Loucy (cell line): ENCODE measurements around the gene MED7.

Experiments used
- H2AFZ ChIP-seq: fragments of 200-600 bp; sonication (generic); 2 replicates; pipeline ENCODE4 v1.6.0; 2016; ENCODE audit warnings: antibody characterized with exemption, mild to moderate bottlenecking, low read length, moderate library complexity
- H3F3A ChIP-seq: fragments of 200-600 bp; 2 replicates; pipeline ENCODE4 v1.6.0; 2016; ENCODE audit warnings: antibody characterized with exemption, low read depth, mild to moderate bottlenecking
- H3K27me3 ChIP-seq: fragments of 200-600 bp; sonication (generic); 2 replicates; pipeline ENCODE4 v1.6.1; 2014; ENCODE audit warnings: low read length, mild to moderate bottlenecking; ENCODE audit not compliant: insufficient read depth, poor library complexity, severe bottlenecking
- H3K36me3 ChIP-seq: fragments of 200-600 bp; sonication (generic); 2 replicates; pipeline ENCODE4 v1.6.1; 2016; ENCODE audit warnings: low read length; ENCODE audit not compliant: insufficient read depth
- H3K4me1 ChIP-seq: fragments of 200-600 bp; sonication (generic); 2 replicates; pipeline ENCODE4 v1.5.1; 2014; ENCODE audit warnings: low read length, mild to moderate bottlenecking; ENCODE audit not compliant: insufficient read depth, poor library complexity, severe bottlenecking
- H3K4me2 ChIP-seq: fragments of 200-600 bp; sonication (generic); 2 replicates; pipeline ENCODE4 v1.6.0; 2014; ENCODE audit warnings: antibody characterized with exemption, low read length, low read depth, mild to moderate bottlenecking; ENCODE audit not compliant: poor library complexity, severe bottlenecking
- H3K4me3 ChIP-seq: fragments of 200-600 bp; sonication (generic); 2 replicates; pipeline ENCODE4 v1.5.1; 2014; ENCODE audit warnings: low read length, mild to moderate bottlenecking, mixed read lengths; ENCODE audit not compliant: poor library complexity, severe bottlenecking
- H3K79me2 ChIP-seq: fragments of 200-600 bp; sonication (generic); 2 replicates; pipeline ENCODE4 v1.6.1; 2014; ENCODE audit warnings: low read length; ENCODE audit not compliant: insufficient read depth
- H3K9ac ChIP-seq: fragments of 200-600 bp; sonication (generic); 2 replicates; pipeline ENCODE4 v1.6.0; 2014; ENCODE audit warnings: mild to moderate bottlenecking, low read depth, low read length, moderate library complexity; ENCODE audit not compliant: poor library complexity, severe bottlenecking
- H3K9me2 ChIP-seq: fragments of 200-600 bp; sonication (generic); replicated peaks from 2 replicates; pipeline ENCODE4 v1.6.1; 2016; ENCODE audit warnings: low read depth, low read length, mixed read lengths
- H3K9me3 ChIP-seq: fragments of 200-600 bp; sonication (generic); 2 replicates; pipeline ENCODE4 v1.6.1; 2014; ENCODE audit warnings: mild to moderate bottlenecking, antibody characterized with exemption, low read length, low read depth; ENCODE audit not compliant: insufficient read depth
- H4K20me1 ChIP-seq: fragments of 200-600 bp; sonication (generic); 2 replicates; pipeline ENCODE4 v1.6.0; 2014; ENCODE audit warnings: antibody characterized with exemption, low read length, mild to moderate bottlenecking; ENCODE audit not compliant: insufficient read depth, poor library complexity, severe bottlenecking
- CTCF ChIP-seq: fragments of 200-600 bp; sonication (generic); conservative IDR thresholded peaks from 2 replicates; pipeline ENCODE4 v1.5.1; 2014; ENCODE audit warnings: mild to moderate bottlenecking, antibody characterized with exemption, low read length
- EZH2phosphoT487 ChIP-seq: fragments of 200-600 bp; IDR thresholded peaks from 2 replicates; pipeline ENCODE4 v1.6.1; 2018; ENCODE audit warnings: antibody characterized with exemption, mild to moderate bottlenecking, moderate library complexity, borderline replicate concordance

Gene MED7

GRCh38 chr5:157143127-157143971 is 684 bp upstream of the MED7 start:
- Histone ChIP-seq H3K9me2 (no peaks in the 10 kb centered on the region), H3F3A (no peaks in the 10 kb centered on the region), H2AFZ (peak overlapping the region; percentile 93), H3K4me2 (peak overlapping the region; percentile 76), H3K4me1 (peaks cover 4% of the 10 kb centered on the region), H3K79me2 (peaks cover 24% of the 10 kb centered on the region), H3K9ac (peak overlapping the region; percentile 97), H3K36me3 (no peaks in the 10 kb centered on the region), H3K4me3 (peak overlapping the region; percentile 97), H4K20me1 (no peaks in the 10 kb centered on the region), H3K27me3 (peaks cover 5% of the 10 kb centered on the region), H3K9me3 (no peaks in the 10 kb centered on the region)
- TF ChIP-seq EZH2phosphoT487 = no peak
- TF ChIP-seq CTCF = no peak

- no peaks in the 10 kb centered on the region for H4K20me1 ChIP-seq
- H3K4me3 ChIP-seq = no peak overlapping the region
- H3F3A ChIP-seq = no peaks in the 10 kb centered on the region
- no peaks in the 10 kb centered on the region for H3K4me1 ChIP-seq
- H3K27me3 ChIP-seq = peaks cover 5% of the 10 kb centered on the region
- no peak overlapping the region for H3K4me2 ChIP-seq
- H3K9me3 ChIP-seq = no peaks in the 10 kb centered on the region
- no peak overlapping the region for H2AFZ ChIP-seq
- no peaks in the 10 kb centered on the region for H3K9me2 ChIP-seq
- no peaks in the 10 kb centered on the region for H3K36me3 ChIP-seq
- no peak overlapping the region for H3K9ac ChIP-seq
- TF ChIP-seq EZH2phosphoT487 (no peak), CTCF (no peak)
- peaks cover 24% of the 10 kb centered on the region for H3K79me2 ChIP-seq
Measured at GRCh38 chr5:157137691-157138090, 5.0 kb downstream of the MED7 start.

- Histone ChIP-seq H3K27me3 (no peaks in the 10 kb centered on the region), H3K79me2 (no peaks in the 10 kb centered on the region), H3F3A (no peaks in the 10 kb centered on the region), H3K9me3 (no peaks in the 10 kb centered on the region), H3K4me1 (no peaks in the 10 kb centered on the region), H3K9ac (no peak overlapping the region), H3K36me3 (no peaks in the 10 kb centered on the region), H2AFZ (no peak overlapping the region), H3K4me2 (no peak overlapping the region), H3K9me2 (no peaks in the 10 kb centered on the region), H3K4me3 (no peak overlapping the region), H4K20me1 (no peaks in the 10 kb centered on the region)
- TF ChIP-seq EZH2phosphoT487 (no peak), CTCF (no peak)
Measured at GRCh38 chr5:157132281-157132612, 10.4 kb downstream of the MED7 start.
